Embryonic facial prominence (tissue), 1 donor: ENCODE data around the gene ARRDC2.

Experiments
- DNase-seq: peaks from one replicate; pipeline ENCODE4 v3.0.0-alpha.2; 2016; ENCODE audit errors: extremely low spot score

The ARRDC2 gene

DNA sequence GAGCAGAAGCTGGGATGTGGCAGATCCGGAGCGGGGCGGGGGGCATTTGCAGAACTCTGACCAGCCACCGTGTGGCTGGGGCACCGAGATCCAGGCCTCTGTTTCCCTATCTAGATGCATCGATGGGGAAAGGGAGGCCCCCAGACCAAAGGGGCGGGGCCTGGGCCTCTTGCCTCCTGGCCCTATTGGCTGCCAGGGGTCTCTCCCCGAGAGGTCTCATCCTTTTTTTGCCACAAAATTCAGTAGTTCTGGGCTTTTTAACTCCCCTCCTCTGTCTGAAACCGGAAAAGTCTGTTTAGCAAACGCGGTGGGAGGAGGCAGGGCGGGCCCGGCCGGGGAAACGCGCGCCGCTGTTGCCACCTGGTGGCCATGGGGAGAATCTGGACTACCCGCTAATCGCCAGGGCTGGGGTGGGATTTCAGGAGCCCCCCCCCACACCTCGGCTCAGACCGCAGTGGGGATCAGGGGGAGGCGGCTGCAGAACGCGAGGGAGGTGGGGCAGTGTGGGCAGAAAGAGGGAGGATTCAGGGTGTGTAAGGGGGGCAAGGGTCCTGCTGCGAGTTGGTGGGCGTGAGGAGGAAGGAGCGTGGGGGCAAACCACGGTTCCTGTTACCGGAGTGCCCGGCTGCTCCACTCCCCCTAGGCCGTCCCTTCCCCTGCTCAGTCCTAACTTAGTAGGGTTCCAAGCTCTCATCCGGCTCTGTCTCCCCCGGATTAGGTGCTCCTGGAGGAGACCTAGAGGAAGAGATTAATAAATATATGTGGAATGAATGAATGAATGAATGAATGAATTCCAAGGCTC lies 50.4 kb downstream of the ARRDC2 start:
- DNase-seq, result peak; percentile 73

DNA sequence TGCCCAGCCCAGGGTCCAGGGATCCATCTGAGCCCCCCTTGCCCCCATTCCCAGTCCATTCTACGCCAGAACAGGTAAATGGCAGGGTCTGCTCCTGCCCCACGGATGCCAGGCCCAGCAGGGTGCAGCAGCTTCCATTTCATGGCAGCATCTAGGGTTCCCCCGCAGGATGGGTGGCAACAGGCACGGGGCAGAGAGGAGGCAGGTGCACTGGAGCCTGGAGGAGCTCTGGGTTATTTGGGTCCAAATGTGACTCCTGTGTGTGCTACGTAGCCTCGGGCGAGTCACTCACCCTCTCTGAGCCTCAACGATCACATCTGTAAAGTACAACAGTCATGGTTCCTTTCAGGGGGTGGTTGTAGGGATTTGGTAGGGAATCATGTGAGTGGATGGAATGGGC lies 51.3 kb downstream of the ARRDC2 start:
- DNase-seq, result no peak

DNA sequence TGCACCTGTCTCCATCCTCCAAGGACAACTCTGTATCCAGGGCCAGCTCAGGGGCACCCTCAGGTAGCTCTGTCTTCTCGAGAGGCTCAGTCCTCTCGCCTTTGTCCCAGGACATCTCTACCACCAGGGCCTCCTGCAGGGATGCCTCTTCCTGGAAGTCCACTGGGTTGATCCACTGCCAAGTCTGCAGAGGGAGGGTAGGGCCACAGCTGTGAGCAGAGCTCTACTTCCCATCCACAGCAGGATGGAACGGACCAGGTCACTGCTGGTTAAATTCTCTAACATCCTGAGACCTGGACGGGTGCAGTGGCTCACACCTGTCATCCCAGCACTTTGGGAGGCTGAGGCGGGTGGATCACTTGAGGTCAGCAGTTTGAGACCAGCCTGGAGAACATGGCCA lies 51.9 kb downstream of the ARRDC2 start:
- DNase-seq, result no peak

DNA sequence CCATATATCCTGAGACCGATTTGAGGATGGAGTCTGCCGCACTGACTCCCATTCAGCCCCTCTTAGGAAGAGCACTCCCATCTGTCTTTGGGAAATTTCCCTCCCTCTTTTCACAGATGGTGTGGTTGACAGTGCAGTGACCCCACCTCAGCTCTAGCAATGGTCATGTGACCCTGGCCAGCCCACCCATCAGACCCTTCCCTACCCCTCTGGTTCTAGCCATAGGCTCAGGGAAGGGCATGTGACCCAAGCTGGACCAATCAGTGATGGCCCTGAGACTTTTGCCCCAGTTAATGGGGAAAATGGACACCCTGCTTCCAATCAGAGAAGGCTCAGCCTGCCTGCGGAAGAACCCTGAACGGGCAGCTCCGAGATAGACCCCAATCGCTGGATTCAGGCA lies 52.5 kb downstream of the ARRDC2 start:
- DNase-seq, result no peak

DNA sequence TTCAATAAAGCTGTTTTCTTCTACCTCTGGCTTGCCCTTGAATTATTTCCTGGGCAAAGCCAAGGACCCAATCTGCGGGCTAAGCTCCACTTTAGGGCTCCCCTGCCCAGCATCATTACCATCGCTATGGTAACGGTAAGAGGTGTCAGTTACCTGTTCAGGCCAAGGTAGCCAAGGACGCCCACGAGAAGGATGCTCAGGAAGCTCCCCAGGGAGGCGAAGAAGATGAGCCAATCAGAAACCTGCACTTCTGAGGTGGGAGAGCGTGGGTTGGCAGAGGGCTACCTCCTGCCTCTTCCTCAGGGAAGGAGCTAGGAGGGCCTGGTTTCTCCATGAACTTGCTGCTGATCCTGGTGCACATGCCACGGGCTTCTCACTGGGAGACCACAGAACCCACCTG lies 54.1 kb downstream of the ARRDC2 start:
- DNase-seq, result no peak

DNA sequence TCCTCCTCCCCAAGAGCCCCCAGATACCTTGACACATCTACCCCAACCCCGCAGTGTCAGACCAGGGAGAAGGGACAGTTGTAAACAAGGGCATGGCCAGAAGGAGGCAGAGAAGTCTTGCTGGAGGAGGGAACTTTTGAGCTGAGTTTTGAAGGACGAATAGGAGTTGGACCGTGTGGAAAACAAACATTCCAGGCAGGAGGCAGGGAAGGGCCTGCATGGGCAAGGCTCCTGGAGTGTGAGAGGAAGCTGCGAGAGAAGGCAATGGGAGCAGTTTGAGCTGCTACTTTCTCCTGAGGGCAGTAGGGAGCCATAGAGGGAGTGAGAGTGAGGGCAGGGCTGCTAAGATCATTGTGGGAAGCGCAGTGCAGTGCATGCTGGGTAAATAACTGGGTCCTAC lies 55.5 kb downstream of the ARRDC2 start:
- DNase-seq, result no peak
